22Rv1 (cell line): Measurements from ENCODE around the gene IL17RC.

Experiments
- CTCF ChIP-seq: fragments of 450-650 bp; IDR thresholded peaks from 2 replicates; pipeline ENCODE4 v1.5.1; 2017; ENCODE audit warnings: mild to moderate bottlenecking
- ZFX ChIP-seq: fragments of 450-650 bp; IDR thresholded peaks from 2 replicates; pipeline ENCODE4 v1.6.1; 2017; ENCODE audit warnings: antibody characterized with exemption, borderline replicate concordance

- TF ChIP-seq CTCF, result no peak
- TF ChIP-seq ZFX, result no peak
Measured at GRCh38 chr3:9883706-9884554, 33.0 kb upstream of the IL17RC start.
